DOHH2 (cell line): ENCODE measurements around the gene PHF13.

Experiments used
- CTCF ChIP-seq: fragments of 200-600 bp; sonication (generic); IDR thresholded peaks from one replicate; pipeline ENCODE4 v1.5.1; 2014; ENCODE audit warnings: antibody characterized with exemption, mild to moderate bottlenecking, low read depth, low read length; ENCODE audit not compliant: poor library complexity, severe bottlenecking
- EZH2phosphoT487 ChIP-seq: fragments of 200-600 bp; sonication (generic); IDR thresholded peaks from 2 replicates; pipeline ENCODE4 v1.6.1; 2017; ENCODE audit warnings: borderline replicate concordance, mild to moderate bottlenecking, antibody characterized with exemption, low read length, moderate library complexity, mixed read lengths

- TF ChIP-seq EZH2phosphoT487 (no peak), CTCF (no peak)
Observed at GRCh38 chr1:6628971-6629479, 15.5 kb downstream of the PHF13 start.
